Epithelial cell of umbilical artery (primary cell): Measurements from ENCODE around the gene COL9A2. TPM values are rescaled to one million over a fixed set of nuclear protein-coding genes. Genes with fewer than 3 reads are reported as not detected.

Experiments used
- total RNA-seq: library from RNA; depleted of rRNA; stranded (reverse); fragments of >200 nt; gene quantifications from 2 replicates; pipeline ENCODE4 v1.2.3, GENCODE V29; 2014

The COL9A2 gene
- under 0.01 and 0.61 TPM in 2 replicates for total RNA-seq

DNA sequence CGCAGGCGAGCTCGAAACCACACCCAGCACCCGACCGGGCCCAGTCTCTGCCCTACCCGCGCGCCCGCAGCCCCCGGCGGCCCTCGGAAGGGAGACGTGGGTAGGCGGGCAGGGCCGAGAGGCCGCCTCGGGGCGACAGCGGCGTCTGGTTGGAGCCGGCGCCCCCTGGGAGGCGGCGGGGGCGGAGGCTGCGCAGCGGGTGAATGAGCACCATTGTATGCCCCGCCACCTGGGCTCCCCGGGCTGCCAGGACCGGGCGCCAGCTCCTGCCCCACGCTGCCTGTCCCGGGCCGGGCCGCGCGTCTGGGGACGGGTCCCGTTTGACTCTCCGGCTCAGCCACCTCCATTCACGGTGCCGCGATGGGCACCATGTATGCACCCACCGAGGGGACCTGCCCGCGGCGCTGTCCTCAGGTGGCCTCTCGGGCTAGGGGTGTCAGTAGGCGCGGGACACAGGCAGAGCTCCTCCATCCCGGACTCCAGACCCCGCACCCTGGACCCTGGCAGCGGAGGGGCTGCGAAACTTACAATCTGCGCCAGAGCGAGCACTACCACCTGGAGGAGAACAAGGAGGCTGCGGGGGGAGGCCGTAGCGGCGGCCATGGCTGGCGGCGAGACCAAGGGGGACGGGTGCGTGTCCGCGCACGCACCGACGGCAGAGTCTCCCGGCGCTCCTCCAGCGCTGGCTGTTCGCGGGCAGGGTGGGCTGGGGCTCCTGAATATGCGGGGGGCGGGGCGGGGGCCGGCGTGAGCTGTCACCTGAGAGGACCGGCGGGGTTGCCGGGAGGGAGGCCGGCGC, at the start of gene COL9A2:
Gene COL9A2 (minus strand): TSS at position 692 of the 799 bp plus-strand sequence. CDS start 89 bp downstream, at position 603.

DNA sequence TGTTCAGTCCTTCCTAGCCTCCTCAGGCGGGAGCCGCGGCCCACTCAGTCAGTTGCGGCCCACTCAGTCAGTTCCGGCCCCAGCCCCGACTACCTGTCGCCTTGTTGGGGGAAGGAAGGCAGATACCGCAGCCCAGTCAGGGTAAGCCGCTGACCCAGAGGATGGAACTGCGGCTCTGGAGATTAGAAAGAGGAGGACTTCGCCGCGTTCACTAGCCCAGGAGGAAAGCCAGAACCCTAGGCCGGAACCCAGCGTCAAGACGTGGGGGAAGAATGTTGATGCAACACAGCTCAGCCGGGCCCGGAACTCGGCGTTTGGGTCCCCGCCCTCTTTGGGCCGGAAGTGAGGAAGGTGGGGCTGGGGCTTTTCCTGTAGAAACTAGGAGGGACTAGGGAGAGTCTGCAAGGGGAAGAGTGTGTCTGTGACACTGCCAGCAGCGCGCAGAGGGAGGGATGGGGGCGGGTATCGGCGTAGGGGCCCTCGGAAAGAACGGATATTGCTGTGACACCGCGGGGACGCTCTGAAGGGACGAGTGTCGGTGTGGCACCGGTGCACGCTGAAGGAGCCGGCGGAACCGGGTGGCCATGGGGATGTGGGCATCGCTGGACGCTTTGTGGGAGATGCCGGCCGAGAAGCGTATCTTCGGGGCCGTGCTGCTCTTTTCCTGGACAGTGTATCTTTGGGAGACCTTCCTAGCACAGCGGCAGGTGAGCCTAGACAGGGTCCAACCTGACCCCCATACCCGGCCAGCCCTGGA, 59.2 kb downstream of the COL9A2 start, which contains the start of gene ZMPSTE24:
Gene ZMPSTE24 (plus strand): TSS at position 549 of the 757 bp plus-strand sequence. CDS start 36 bp downstream, at position 585.

Other genes starting within 250 kb of the COL9A2 start
- 62.7 and 91.2 TPM in 2 replicates for gene PPT1, start 220.0 kb downstream of the COL9A2 start, total RNA-seq
- gene RLF, start 155.9 kb downstream of the COL9A2 start, total RNA-seq: 23.3 and 23.7 TPM in 2 replicates
- gene TMCO2, start 69.3 kb downstream of the COL9A2 start, total RNA-seq: not detected in 2 replicates
- gene ZMPSTE24, start 59.0 kb downstream of the COL9A2 start, total RNA-seq: 74.1 and 85.6 TPM in 2 replicates
- 5.2 and 7.1 TPM in 2 replicates for gene SMAP2, start 56.4 kb upstream of the COL9A2 start, total RNA-seq
- 3.2 and 3.6 TPM in 2 replicates for gene ZFP69B, start 133.2 kb upstream of the COL9A2 start, total RNA-seq
- gene ZFP69, start 160.0 kb upstream of the COL9A2 start, total RNA-seq: 3.2 and 4.6 TPM in 2 replicates
- gene EXO5, start 191.5 kb upstream of the COL9A2 start, total RNA-seq: 8.4 and 13.8 TPM in 2 replicates
- gene ZNF684, start 214.4 kb upstream of the COL9A2 start, total RNA-seq: 4.2 and 6.7 TPM in 2 replicates